K562 (cell line): ENCODE results near the gene PSMA6. TPM values are rescaled to one million over a fixed set of nuclear protein-coding genes. Genes with fewer than 3 reads are reported as not detected.

ENCODE experiments used
- ATAC-seq: fragments of 200-7000 bp; cut with Tn5 transposase; 3 replicates; pipeline ENCODE4 v1.9.1; 2020; ENCODE audit warnings: moderate library complexity
- BruUV-seq: library from RNA; stranded (reverse); fragments of 400-500 nt; replicated peaks from 2 replicates; lab custom pipeline; 2021; lab: Mats Ljungman, UMichigan
- CTCF ChIA-PET: fragments of 300-600 bp; formaldehyde crosslinking; extraction: SDS; loops from one replicate; lab custom pipeline; 2021; ENCODE audit warnings: low intra/inter-chr PET ratio; lab: Yijun Ruan, JAX
- POLR2A ChIA-PET: fragments of 300-600, 350-650 bp; sonication (Branson Sonifier 250); formaldehyde crosslinking; extraction: SDS; loops from one replicate; lab custom pipeline; 2021; ENCODE audit warnings: antibody characterized with exemption, inconsistent platforms; lab: Yijun Ruan, JAX
- DNase-seq, 4 experiments: peaks; one replicate each; pipeline versions ENCODE4 v3.0.0 to v3.0.0-alpha.2; 2011 to 2018; ENCODE audit warnings: low spot score in 3 of 4, mixed read lengths in 3 of 4; ENCODE audit errors: extremely low read depth in 1 of 4
- FAIRE-seq: peaks from 2 replicates; lab custom pipeline; 2011; peaks lifted over from hg19 to GRCh38; lab: Jason Lieb, UNC
- H2AFZ ChIP-seq: 2 replicates; pipeline ENCODE4 v1.6.0; 2011; ENCODE audit warnings: low read depth, low read length, control low read depth, inconsistent platforms
- H3K27ac ChIP-seq: fragments of 200-600 bp; 3 replicates; pipeline ENCODE4 v1.8.0; 2011; ENCODE audit warnings: low read depth, mild to moderate bottlenecking, control low read depth, inconsistent platforms, low read length, moderate library complexity, mixed read lengths; ENCODE audit errors: extremely low read depth
- H3K27me3 ChIP-seq, 2 experiments: fragments of 300-600 bp in 1 of 2; 2 replicates in 1 of 2; 3 replicates in 1 of 2; pipeline versions ENCODE4 v1.6.0 to v1.8.0; 2011; ENCODE audit warnings: inconsistent platforms in 2 of 2, low read length in 2 of 2, mild to moderate bottlenecking in 1 of 2, mixed read lengths in 1 of 2, moderate library complexity in 1 of 2; ENCODE audit not compliant: control insufficient read depth in 2 of 2, insufficient read depth in 2 of 2
- H3K36me3 ChIP-seq: fragments of 300-600 bp; 3 replicates; pipeline ENCODE4 v1.8.0; 2011; ENCODE audit warnings: mild to moderate bottlenecking, low read length, inconsistent platforms; ENCODE audit not compliant: control insufficient read depth, insufficient read depth
- H3K4me1 ChIP-seq, 2 experiments: fragments of 200-600 bp in 1 of 2; replicated peaks in 1 of 2; 2 replicates in 1 of 2; 3 replicates in 1 of 2; pipeline versions ENCODE4 v1.5.1 to v1.8.0; 2011; ENCODE audit warnings: inconsistent platforms in 2 of 2, low read length in 2 of 2, mild to moderate bottlenecking in 1 of 2, mixed read lengths in 1 of 2, moderate library complexity in 1 of 2; ENCODE audit not compliant: control insufficient read depth in 2 of 2, insufficient read depth in 2 of 2
- H3K4me2 ChIP-seq: 2 replicates; pipeline ENCODE4 v1.6.1; 2011; ENCODE audit warnings: low read length, control low read depth, inconsistent platforms, mixed read lengths; ENCODE audit not compliant: insufficient read depth
- H3K4me3 ChIP-seq: fragments of 200-600 bp; sonication (generic), shearing (Covaris generic); 2 replicates; pipeline ENCODE4 v1.5.1; 2016; ENCODE audit warnings: control low read depth, inconsistent platforms
- H3K79me2 ChIP-seq: fragments of 200-600 bp; 3 replicates; pipeline ENCODE4 v1.8.0; 2011; ENCODE audit warnings: low read length, inconsistent platforms; ENCODE audit not compliant: control insufficient read depth, insufficient read depth
- H3K9ac ChIP-seq, 2 experiments: 2 replicates each; pipeline versions ENCODE4 v1.6.0 to v1.6.1; 2011; ENCODE audit warnings: low read depth in 2 of 2, low read length in 2 of 2, control low read depth in 1 of 2, inconsistent platforms in 1 of 2, mild to moderate bottlenecking in 1 of 2, mixed read lengths in 1 of 2; ENCODE audit not compliant: insufficient read depth in 1 of 2
- H3K9me1 ChIP-seq: one replicate; pipeline ENCODE4 v1.6.0; 2011; ENCODE audit warnings: inconsistent platforms, mild to moderate bottlenecking, low read length, moderate library complexity; ENCODE audit not compliant: control insufficient read depth, insufficient read depth
- H3K9me3 ChIP-seq: replicated peaks from 2 replicates; pipeline ENCODE4 v1.5.1; 2011; ENCODE audit warnings: low read depth, low read length, inconsistent platforms; ENCODE audit not compliant: control insufficient read depth, insufficient read depth
- H4K20me1 ChIP-seq: replicated peaks from 2 replicates; pipeline ENCODE4 v1.6.1; 2011; ENCODE audit warnings: low read length, inconsistent platforms, mixed read lengths; ENCODE audit not compliant: control insufficient read depth, insufficient read depth
- CBFA2T3 ChIP-seq: fragments of 450-650 bp; IDR thresholded peaks from 2 replicates; pipeline ENCODE4 v1.6.1; 2017
- CBX3 ChIP-seq, 2 experiments: IDR thresholded peaks; 1 replicate in 1 of 2; 2 replicates in 1 of 2; pipeline ENCODE4 v1.6.1; 2012; ENCODE audit warnings: inconsistent platforms in 2 of 2, low read length in 2 of 2, borderline replicate concordance in 1 of 2, control low read depth in 1 of 2
- CEBPG ChIP-seq, 3 experiments: fragments of 200-800 bp in 1 of 3; sonication (Bioruptor generic) in 1 of 3; sonication (generic) in 1 of 3; formaldehyde crosslinking in 1 of 3; IDR thresholded peaks in 2 of 3; conservative IDR thresholded peaks in 1 of 3; 2 replicates each; pipeline versions ENCODE4 v1.6.1 to v1.8.0; 2016 to 2022; ENCODE audit warnings: missing compliant biosample characterization in 2 of 3, missing genetic modification characterization in 2 of 3, mild to moderate bottlenecking in 1 of 3, missing genetic modification reagents in 1 of 3
- FOSL1 ChIP-seq: fragments of 200-800 bp; sonication (Bioruptor generic); conservative IDR thresholded peaks from 2 replicates; pipeline ENCODE4 v1.6.1; 2016; ENCODE audit warnings: missing genetic modification characterization, missing compliant biosample characterization
- JUND ChIP-seq, 2 experiments: IDR thresholded peaks; 2 replicates in 1 of 2; 3 replicates in 1 of 2; pipeline ENCODE4 v1.6.1; 2011; ENCODE audit warnings: borderline replicate concordance in 2 of 2, low read depth in 2 of 2, low read length in 2 of 2, improper control_type of control experiment in 1 of 2, missing biosample characterization in 1 of 2, missing genetic modification characterization in 1 of 2, missing genetic modification reagents in 1 of 2
- MTA1 ChIP-seq: fragments of 450-650 bp; IDR thresholded peaks from 2 replicates; pipeline ENCODE4 v1.6.1; 2017; ENCODE audit warnings: borderline replicate concordance
- POLR2A ChIP-seq: fragments of 450-650 bp; conservative IDR thresholded peaks from 2 replicates; pipeline ENCODE4 v1.6.1; 2016
- SLC30A9 ChIP-seq: fragments of 250-450 bp; sonication (Bioruptor Pico); IDR thresholded peaks from 2 replicates; pipeline ENCODE4 v1.8.0; 2022; ENCODE audit warnings: mild to moderate bottlenecking, moderate library complexity
- TSC22D4 ChIP-seq: fragments of 450-650 bp; IDR thresholded peaks from 2 replicates; pipeline ENCODE4 v1.6.1; 2016; ENCODE audit warnings: missing genetic modification characterization, missing biosample characterization, control low read depth
- WHSC1 ChIP-seq: IDR thresholded peaks from one replicate; pipeline ENCODE4 v1.6.1; 2012; ENCODE audit warnings: low read length, control low read depth, inconsistent platforms
- XRCC3 ChIP-seq: fragments of 450-650 bp; IDR thresholded peaks from 2 replicates; pipeline ENCODE4 v1.6.1; 2017; ENCODE audit warnings: mild to moderate bottlenecking, moderate library complexity
- ZNF224 ChIP-seq: sonication (generic); formaldehyde crosslinking; IDR thresholded peaks from 2 replicates; pipeline ENCODE4 v1.8.0; 2022; ENCODE audit warnings: mild to moderate bottlenecking, missing genetic modification reagents
- ZNF384 ChIP-seq: IDR thresholded peaks from 2 replicates; pipeline ENCODE4 v1.6.1; 2012; ENCODE audit warnings: low read depth, low read length, improper control_type of control experiment
- ZSCAN29 ChIP-seq: fragments of 450-650 bp; IDR thresholded peaks from 2 replicates; pipeline ENCODE4 v1.6.1; 2017
- WGBS: fragments of 100-300 bp; shearing (Covaris generic); methylation state at CpG from one replicate; pipeline ENCODE4 v1.1.6; 2016; ENCODE audit warnings: low coverage, mixed read lengths; ENCODE audit not compliant: insufficient coverage; ENCODE audit errors: missing lambda C conversion rate; 5-methylcytosine and 5-hydroxymethylcytosine counted together
- in situ Hi-C: fragments of 300-500 bp; cut with MboI; formaldehyde crosslinking; loops from 4 replicates; pipeline ENCODE4 v1.15.0; 2018; ENCODE audit warnings: inconsistent platforms, mixed read lengths
- intact Hi-C: fragments of 100-400 bp; cut with micrococcal nuclease; formaldehyde crosslinking; loops from 2 replicates; pipeline ENCODE4 v1.14.2; 2022
- polyA plus RNA-seq, 8 experiments: library from polyadenylated mRNA; depleted of rRNA in 4 of 8; stranded (reverse) in 5 of 8; unstranded in 3 of 8; fragments of >200 nt; fragmentation: Nextera tagmentation in 2 of 8; fragmentation: Illumina TruSeq in 1 of 8; extraction: Ambion mirVana in 2 of 8; extraction: Trizol in 1 of 8; gene quantifications; 2 replicates each; pipeline versions ENCODE4 v1.2.1 to v1.2.3, GENCODE V29; 2011 to 2014; ENCODE audit warnings: inconsistent platforms in 1 of 8, missing spikeins in 1 of 8
- total RNA-seq, 7 experiments: library from RNA; depleted of rRNA in 6 of 7; stranded (reverse); fragments of >200 nt in 6 of 7; fragmentation: Illumina TruSeq in 2 of 7; extraction: Trizol in 2 of 7; gene quantifications; 2 replicates each; pipeline versions ENCODE4 v1.2.1 to v1.2.3, GENCODE V29; 2011 to 2021; ENCODE audit warnings: low replicate concordance in 1 of 7
- TF ChIP-seq, protein P1 (sequence below): fragments of 450-650 bp; IDR thresholded peaks from 2 replicates; pipeline ENCODE4 v1.6.1; 2016
- TF ChIP-seq, protein P2 (sequence below), 2 experiments: fragments of 200-800 bp in 1 of 2; sonication (Bioruptor generic) in 1 of 2; sonication (generic) in 1 of 2; formaldehyde crosslinking in 1 of 2; IDR thresholded peaks in 1 of 2; conservative IDR thresholded peaks in 1 of 2; 2 replicates each; pipeline versions ENCODE4 v1.5.0 to v1.6.1; 2016 to 2020; ENCODE audit warnings: missing compliant biosample characterization in 1 of 2, missing genetic modification characterization in 1 of 2, missing genetic modification reagents in 1 of 2

Gene PSMA6
- total and polyA plus RNA-seq, 9 of the 15 experiments (the other 6 are each of a cell fraction or from before 2014, with no cell fraction given) = 210 to 952 (median 288) TPM

DNA sequence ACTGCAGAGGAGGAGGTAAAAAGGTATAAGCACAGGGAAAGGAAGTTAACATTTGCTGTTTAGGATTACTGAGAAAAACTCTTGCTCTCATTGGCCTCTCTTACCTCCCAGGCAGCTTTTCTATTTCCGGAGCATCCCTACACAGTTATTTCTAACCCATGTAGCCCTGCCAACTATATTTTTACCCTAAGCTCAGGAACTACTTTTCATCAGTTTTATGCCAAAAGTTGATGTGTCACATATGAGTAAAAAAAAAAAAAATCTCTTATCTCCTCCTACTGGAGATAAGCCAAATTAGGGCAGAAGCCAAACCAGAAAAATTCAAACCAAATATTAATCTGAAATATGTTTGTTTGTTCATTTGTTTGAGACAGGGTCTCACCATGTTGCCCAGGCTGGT, 34.4 kb upstream of the PSMA6 start:
- H3K4me1 ChIP-seq = peaks cover 0 to 14% of the 10 kb centered on the region in 2 experiments; a peak in 3 of 5 replicates

DNA sequence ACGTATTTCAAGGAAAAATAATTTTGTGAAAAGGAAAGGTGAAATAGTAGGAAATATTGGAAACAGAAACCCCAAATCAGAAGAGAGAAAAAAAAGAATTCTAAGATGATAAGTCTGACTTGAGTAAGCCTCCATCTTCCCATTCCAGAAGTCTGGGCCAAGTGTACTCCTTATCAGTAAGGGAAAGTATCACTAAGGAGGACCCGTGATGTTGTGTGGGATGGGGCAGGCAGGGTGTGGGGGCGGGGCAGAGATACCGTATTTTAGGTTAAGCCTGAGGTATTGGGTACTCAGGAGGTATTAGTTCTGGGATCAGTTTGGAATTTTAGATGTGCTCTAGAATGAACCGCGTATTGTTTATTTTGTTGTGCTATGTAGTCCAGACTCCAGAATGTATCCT, 33.8 kb upstream of the PSMA6 start:
- Histone ChIP-seq H3K9ac (no peak overlapping the region), H2AFZ (no peak overlapping the region), H3K4me2 (no peak overlapping the region; the same call in 1 of the 2 replicates), H3K79me2 (no peaks in the 10 kb centered on the region), H3K27ac (no peak overlapping the region), H3K4me1 (peaks cover 0 to 14% of the 10 kb centered on the region in 2 experiments; a peak in 3 of 5 replicates), H3K36me3 (0 out of 3 replicates have a peak, but pooled peaks cover 2% of the 10 kb centered on the region), H3K9me3 (no peaks in the 10 kb centered on the region), H4K20me1 (no peaks in the 10 kb centered on the region), H3K4me3 (no peak overlapping the region), H3K27me3 (no peaks in the 10 kb centered on the region), H3K9me1 (no peaks in the 10 kb centered on the region)
- WGBS = 31% methylated on average over 4 of the region's 6 CpGs
- DNase-seq (peak; percentile 39 to 62 (median 48)), ATAC-seq (peak; percentile 80), FAIRE-seq (peak; percentile 76)
- ChIA-PET CTCF (no interaction called here), POLR2A (no interaction called here)
- intact Hi-C loops (no loop called here), in situ Hi-C loops (no loop called here)
- no TSS peak for BruUV-seq
- TF ChIP-seq, protein P1, sequence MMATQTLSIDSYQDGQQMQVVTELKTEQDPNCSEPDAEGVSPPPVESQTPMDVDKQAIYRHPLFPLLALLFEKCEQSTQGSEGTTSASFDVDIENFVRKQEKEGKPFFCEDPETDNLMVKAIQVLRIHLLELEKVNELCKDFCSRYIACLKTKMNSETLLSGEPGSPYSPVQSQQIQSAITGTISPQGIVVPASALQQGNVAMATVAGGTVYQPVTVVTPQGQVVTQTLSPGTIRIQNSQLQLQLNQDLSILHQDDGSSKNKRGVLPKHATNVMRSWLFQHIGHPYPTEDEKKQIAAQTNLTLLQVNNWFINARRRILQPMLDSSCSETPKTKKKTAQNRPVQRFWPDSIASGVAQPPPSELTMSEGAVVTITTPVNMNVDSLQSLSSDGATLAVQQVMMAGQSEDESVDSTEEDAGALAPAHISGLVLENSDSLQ = no peak
- TF ChIP-seq, protein P2, sequence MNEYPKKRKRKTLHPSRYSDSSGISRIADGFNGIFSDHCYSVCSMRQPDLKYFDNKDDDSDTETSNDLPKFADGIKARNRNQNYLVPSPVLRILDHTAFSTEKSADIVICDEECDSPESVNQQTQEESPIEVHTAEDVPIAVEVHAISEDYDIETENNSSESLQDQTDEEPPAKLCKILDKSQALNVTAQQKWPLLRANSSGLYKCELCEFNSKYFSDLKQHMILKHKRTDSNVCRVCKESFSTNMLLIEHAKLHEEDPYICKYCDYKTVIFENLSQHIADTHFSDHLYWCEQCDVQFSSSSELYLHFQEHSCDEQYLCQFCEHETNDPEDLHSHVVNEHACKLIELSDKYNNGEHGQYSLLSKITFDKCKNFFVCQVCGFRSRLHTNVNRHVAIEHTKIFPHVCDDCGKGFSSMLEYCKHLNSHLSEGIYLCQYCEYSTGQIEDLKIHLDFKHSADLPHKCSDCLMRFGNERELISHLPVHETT (CRISPR knock-in tag; conservative IDR thresholded peaks at IDR 0.05 in 1 of 2, IDR thresholded peaks at IDR 0.05 in 1 of 2) = no peak
- TF ChIP-seq WHSC1 = no peak
- 0 out of 2 replicates have a peak, but pooled peaks have one; percentile 12 for TF ChIP-seq JUND (IDR thresholded peaks at IDR 0.05; ENCODE audit: borderline replicate concordance, low read depth, low read length)
- TF ChIP-seq JUND (tag; IDR thresholded peaks at IDR 0.05; ENCODE audit: borderline replicate concordance, low read depth, low read length) = no peak
- no peak for TF ChIP-seq ZSCAN29
- peak; percentile 59 for TF ChIP-seq CBFA2T3
- TF ChIP-seq CEBPG (CRISPR knock-in tag; IDR thresholded peaks at IDR 0.05) = no peak
- no peak for TF ChIP-seq CEBPG (tag; conservative IDR thresholded peaks at IDR 0.05 in 1 of 2, IDR thresholded peaks at IDR 0.05 in 1 of 2)
- no peak for TF ChIP-seq CBX3 (IDR thresholded peaks at IDR 0.05; ENCODE audit: borderline replicate concordance in 1 of 2, low read length in 2 of 2)
- TF ChIP-seq MTA1 = no peak
- no peak for TF ChIP-seq SLC30A9 (CRISPR knock-in tag)
- TF ChIP-seq XRCC3 = no peak
- TF ChIP-seq POLR2A = no peak
- TF ChIP-seq TSC22D4 (tag) = no peak

More for the DNA sequence above, 34.4 kb upstream of the PSMA6 start:
- Histone ChIP-seq H3K79me2 (no peaks in the 10 kb centered on the region), H3K9ac (no peak overlapping the region), H3K27me3 (no peaks in the 10 kb centered on the region), H3K9me3 (no peaks in the 10 kb centered on the region), H4K20me1 (no peaks in the 10 kb centered on the region), H2AFZ (no peak overlapping the region), H3K4me3 (no peak overlapping the region), H3K4me2 (no peak overlapping the region), H3K36me3 (0 out of 3 replicates have a peak, but pooled peaks cover 2% of the 10 kb centered on the region), H3K9me1 (no peaks in the 10 kb centered on the region), H3K27ac (no peak overlapping the region)
- ChIA-PET CTCF (no interaction called here), POLR2A (no interaction called here)
- 20% methylated on average over 1 of the region's 1 CpG for WGBS
- no peak for DNase-seq
- intact Hi-C loops = no loop called here
- TF ChIP-seq FOSL1 (tag) (0 out of 2 replicates have a peak, but pooled peaks have one; percentile 12), ZNF384 (peak; percentile 64; the same call in 1 of the 2 replicates), ZNF224 (CRISPR knock-in tag) (no peak)
- no TSS peak for BruUV-seq
- no peak for FAIRE-seq
- in situ Hi-C loops = no loop called here
- no peak for ATAC-seq
